Stimulated activated CD4-positive, alpha-beta T cell treated with anti-CD3 and anti-CD28 coated beads, Interleukin-12 subunit alpha, Interleukin-12 subunit beta, amount 100 ng/mL, for 48 hours (primary cell): Measurements from ENCODE around the gene AVPR2.

Source experiments
- DNase-seq, 3 donors: peaks; one replicate each; pipeline ENCODE4 v3.0.0-alpha.2; 2020; ENCODE audit warnings: low read depth in 2 of 3, low spot score in 1 of 3

Gene AVPR2

DNA sequence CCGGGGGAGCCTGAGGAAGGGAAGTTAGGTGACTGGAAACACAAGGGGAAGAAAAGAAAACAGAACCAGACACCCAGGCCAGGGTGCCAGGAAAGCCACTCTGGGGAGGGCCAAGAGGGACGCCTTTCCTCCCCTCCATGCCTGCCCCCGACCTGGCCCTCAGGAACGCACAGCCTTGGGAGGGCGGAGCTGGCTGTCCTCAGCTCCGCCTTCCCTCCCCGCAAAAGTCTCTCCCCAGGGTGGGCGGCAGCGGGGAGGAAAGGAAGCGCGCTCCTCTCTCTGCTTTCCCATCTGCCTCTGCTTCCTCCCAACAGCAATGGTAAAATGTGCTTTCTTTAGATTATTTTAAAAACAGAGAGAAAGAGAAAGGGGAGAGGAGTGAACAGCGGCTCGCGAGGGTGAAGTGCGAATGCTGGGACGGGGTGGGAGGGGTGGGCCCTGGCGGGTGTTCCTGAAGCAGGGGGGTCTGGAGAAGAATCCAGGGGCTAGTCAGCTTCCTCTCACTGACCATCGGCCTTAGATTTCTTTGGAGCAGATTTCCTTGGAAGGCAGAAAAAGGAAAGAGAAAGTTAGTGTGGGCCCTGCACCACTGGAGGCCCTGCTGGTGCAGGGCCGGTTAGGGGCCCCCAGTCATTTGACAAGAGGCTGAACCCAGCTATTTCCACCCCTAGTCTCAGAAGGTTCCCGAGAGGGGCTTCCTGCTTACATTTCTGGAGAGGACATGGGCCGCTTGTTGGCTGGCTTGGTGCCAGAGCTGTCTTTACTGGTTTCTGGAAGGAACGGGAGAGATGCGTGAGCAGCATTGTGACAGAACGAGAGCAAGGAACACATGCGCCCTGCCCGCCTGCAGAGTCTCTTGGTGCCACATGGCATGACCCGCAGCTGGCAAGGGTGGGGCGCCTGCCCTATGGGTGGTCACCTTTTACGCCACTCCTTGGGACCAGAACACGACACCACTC, 44.7 kb downstream of the AVPR2 start:
- no peak for DNase-seq

DNA sequence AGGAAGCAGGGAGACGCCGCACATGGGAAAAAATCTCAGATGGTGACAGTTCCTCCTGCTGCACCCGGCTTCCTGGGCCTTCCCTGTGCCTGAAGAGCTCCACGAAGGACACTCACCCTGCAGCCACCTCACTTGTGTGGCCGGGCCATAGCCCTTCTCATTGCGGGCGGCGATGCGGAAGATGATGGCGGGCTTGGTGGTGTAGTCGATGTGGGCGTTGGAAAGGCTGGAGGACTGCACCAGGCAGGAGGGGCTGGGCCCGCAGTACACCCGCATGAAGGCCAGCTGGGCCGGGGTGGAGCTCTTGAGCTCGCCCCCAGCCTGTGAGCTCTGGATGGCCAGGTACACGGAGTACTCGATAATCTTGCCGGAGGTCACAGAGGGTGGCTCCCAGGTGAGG, 45.7 kb downstream of the AVPR2 start:
- no peak for DNase-seq

DNA sequence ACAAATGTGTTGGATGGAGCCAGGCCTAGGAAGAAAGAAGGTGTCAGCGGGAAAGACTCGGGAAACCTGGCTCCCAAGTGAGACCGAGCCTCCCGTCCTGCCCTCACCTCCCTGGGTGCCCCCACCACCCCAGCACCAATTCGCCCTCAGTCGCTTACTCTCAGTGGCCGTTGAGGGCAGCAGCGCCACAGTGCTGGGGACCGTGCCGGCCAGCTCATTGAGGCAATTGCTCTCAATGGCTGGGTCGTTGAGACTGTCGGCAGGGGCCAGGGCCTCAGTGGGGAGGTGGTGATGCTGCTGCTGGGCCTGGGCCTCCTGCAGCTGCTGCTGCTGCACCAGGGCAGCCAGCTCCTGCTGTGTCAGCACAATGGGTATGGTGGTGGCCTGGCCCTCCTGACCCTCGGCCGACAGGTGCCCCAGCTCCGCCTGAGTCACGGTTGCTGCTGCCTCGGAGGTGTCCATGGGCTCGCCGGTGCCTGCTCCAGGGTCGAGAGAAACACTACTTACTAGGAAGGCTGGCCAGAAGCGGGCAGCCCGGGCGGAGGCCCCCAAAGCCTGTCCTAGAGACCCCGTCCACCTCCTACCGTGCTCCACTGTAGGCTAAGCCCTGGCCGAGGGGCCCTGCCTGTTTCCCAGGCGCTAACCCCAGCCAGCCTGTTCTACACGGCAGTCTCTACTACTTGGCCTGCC, 47.4 kb downstream of the AVPR2 start:
- DNase-seq, result no peak

DNA sequence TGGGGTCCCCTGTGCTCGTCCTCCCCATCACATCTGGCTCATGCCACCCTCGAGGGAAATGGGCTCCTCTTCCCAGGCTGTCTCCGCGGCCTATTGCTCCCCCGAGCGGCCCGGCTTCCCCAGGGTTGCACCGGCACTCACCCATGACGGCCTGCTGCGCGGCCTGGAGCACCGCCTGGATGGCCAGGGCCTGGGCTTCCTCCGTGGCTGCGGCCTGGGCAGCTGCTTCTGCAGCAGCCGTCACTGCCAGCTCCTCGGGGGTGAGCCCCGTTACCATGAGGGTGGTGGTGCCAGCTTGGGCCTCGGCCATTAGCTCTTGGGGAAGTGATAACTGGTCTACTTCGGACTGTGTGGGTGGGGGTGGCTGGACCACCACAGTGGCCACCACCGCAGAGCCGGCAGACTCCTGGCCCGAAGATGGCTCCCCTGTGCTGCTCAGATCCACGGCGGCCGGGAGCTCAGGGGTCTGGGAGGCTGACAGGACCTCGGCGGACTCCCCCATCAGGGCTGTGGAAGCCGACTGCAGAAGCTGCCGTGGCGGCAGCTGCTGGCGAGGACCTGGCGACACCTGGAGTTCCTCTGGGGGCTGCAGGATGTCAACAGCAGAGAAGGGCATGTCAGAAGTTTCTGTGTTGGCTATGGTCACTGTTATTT, 48.0 kb downstream of the AVPR2 start:
- DNase-seq, result no peak

DNA sequence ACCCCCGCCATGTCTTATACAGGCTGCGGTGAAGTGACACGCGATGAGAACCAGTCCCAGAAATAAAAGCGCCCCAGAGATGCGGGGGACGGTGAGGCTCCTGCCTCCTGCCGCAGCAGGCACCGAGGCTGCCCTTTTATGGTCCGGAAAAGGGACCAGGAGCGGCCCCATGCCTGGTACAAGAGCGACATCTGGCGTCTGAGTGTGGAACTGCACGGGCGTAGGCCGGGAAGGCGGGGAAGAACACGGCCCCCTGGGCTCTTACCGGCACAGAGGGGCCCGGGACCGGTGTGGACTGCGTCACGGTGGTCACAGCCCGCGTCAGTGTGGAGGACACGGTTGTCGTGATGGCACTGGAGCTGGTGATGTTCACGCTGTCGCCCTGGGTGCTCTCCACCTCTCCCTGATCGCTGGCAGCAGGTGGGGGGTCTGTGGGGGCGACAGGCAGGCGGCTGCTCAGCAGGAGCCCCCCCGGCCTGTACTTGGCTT, 48.9 kb downstream of the AVPR2 start:
- peak; percentile 64 to 90 (median 64) for DNase-seq

DNA sequence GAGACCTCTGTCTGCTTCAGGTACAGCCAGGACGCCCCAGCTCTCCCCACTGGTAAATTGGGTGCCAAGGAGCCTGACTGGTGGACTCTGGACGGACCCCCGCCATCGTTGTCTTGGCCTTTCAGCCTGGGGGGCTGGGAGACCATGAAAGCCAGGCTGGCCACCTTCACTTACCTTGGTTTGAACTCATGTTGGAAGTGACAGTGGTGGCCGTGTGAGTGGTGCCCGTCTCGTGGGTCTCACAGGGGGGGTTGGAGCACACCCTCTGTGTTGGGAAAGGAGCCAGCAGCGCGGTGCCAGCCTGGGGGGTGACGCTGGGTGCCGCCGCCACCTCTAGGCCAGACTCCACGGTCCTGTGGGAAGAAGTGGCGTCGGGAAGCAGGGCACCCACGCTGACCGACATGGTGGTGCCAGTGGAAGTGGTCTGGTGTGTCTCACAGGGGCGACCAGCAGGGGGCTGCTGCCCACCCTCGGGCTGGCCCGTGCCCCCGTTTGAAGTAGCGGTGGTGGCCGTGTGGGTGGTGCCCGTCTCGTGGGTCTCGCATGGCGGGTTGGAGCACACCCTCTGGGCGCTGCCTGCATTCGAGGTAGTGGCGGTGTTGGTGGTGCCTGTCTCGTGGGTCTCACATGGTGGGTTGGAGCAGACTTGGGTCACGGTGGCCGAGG, 49.6 kb downstream of the AVPR2 start:
- no peak for DNase-seq

DNA sequence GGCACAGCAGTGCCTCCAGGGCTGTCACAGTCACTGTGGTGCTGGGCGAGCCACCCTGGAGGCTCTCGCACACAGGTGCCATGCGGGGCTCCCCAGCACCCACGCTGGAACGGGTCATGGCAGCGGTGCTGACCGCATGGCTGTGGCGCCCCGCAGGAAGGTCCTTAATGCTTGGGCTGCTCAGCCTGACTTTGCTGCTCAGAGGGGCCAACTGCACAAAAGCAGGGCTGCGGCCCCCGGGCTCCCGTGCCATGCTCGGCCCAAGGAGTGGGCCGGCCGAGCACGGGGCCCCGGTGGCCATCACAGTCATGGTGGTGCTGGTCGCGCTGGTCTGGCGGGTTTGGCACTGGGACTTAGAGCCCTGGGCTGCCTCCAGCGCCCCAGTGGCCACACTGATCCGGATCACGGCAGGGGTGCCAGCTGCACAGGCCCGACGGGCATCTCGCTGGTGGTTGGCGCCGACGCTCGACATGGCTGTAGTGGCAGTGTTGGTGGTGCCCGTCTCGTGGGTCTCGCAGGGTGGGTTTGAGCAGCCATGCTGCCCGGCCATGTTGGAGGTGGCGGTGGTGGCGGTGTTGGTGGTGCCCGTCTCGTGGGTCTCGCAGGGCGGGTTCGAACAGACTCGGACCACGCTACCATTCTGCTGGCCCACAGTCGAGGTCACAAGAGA, 50.2 kb downstream of the AVPR2 start:
- no peak for DNase-seq

DNA sequence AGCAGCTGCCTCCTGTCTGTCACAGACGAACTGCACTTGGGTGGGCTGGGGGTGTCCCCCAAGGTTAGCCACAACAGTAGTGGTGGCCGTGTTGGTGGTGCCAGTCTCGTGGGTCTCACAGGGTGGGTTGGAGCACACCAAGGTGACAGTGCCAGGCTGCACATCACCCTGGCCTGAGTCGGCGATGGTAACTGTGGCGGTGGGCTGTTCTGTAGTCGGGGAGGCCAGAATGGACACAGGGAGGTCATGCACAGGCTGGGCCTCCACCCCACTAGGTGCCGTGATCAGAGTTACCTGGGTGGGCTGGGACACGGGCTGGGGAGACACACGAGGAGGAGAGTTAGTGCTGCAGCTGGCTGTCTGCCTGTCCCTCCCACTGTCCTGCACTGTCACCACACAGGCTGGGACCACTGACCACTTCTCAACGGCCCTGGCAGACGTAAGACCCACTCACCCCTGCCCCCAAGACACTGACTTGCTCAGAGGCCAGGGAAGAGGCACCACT, 50.8 kb downstream of the AVPR2 start:
- no peak for DNase-seq

DNA sequence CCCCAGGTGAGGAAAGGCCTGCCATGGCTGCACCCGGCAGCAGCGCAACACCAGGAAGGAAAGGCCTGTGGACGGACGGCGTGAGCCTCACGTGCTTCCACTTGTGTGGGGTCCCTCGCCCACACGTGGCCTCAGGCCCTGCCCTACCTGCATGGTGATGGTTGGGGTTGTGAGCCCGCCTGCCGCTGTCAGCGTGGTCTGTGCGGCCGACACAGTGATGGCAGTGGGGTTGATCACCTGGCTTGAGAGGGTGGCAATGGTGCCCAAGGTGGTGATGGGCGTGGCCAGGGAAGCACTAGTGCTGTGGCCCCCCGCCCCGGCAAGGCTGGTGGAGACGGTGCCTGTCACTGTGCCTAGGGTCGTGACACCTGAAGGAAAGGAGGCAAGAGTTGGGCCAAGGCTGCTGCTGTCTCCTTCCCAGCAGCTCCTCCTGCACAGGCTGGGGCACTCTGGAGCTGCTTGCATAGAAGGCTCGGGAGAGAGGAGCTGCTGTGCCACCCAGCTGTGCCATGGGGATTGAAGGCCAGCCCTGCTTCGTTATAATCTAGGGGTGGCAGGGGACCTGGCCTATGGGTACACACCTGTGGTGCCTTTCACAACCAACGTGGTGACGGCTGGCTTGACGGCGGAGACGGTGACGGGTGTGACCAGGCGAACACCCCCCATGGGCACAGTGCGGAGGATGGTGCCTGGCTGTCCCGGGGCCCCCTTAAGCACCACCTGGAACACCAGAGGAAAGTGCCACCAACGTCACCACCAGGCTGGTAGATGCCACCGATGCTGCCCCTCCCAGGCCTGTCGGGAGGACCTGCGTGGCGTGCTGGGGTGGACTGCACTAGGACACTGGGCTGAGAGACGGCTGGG, 51.8 kb downstream of the AVPR2 start:
- DNase-seq, result no peak
